ENCODE measurements around the gene PARD3B.

DNA sequence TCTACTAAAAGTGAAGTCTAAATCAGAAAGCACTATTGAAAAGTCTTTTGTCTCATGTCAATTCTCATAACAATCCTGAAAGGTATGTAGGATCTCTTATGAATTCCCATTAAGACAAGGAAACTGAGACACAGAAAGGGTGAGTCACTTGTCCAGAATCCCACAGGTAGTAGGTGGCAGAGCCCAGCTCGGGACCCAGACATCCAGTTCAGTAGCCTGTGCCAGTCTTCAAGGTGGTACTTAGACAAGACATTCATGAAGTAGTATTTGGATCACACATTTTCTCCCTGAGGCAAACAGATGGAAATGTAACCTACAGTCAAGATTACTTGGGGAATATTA is 14.8 kb upstream of the PARD3B start:
- TF ChIP-seq, protein P1, sequence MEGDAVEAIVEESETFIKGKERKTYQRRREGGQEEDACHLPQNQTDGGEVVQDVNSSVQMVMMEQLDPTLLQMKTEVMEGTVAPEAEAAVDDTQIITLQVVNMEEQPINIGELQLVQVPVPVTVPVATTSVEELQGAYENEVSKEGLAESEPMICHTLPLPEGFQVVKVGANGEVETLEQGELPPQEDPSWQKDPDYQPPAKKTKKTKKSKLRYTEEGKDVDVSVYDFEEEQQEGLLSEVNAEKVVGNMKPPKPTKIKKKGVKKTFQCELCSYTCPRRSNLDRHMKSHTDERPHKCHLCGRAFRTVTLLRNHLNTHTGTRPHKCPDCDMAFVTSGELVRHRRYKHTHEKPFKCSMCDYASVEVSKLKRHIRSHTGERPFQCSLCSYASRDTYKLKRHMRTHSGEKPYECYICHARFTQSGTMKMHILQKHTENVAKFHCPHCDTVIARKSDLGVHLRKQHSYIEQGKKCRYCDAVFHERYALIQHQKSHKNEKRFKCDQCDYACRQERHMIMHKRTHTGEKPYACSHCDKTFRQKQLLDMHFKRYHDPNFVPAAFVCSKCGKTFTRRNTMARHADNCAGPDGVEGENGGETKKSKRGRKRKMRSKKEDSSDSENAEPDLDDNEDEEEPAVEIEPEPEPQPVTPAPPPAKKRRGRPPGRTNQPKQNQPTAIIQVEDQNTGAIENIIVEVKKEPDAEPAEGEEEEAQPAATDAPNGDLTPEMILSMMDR (IDR thresholded peaks at IDR 0.05; ENCODE audit: insufficient read depth, low read length, poor library complexity, severe bottlenecking): no peak
- TF ChIP-seq EZH2phosphoT487 (conservative IDR thresholded peaks at IDR 0.05; ENCODE audit: low read length): no peak

Measured in SU-DHL-6 (cell line).